ENCODE measurements around the gene IFIT2. TPM values are rescaled to one million over a fixed set of nuclear protein-coding genes. Genes with fewer than 3 reads are reported as not detected.

The IFIT2 gene
- total RNA-seq, 1 experiment from 2014 or later: 0.15 TPM

- no peak for TF ChIP-seq ATF6 (CRISPR knock-in tag; IDR thresholded peaks at IDR 0.05)
Measured at GRCh38 chr10:89274928-89275327, 26.9 kb upstream of the IFIT2 start (continued).

- DNase-seq (ENCODE audit: low spot score) (no peak), ATAC-seq (no peak)
- TF ChIP-seq JUN (CRISPR knock-in tag; IDR thresholded peaks at IDR 0.05) (no peak), ZNF512 (CRISPR knock-in tag; IDR thresholded peaks at IDR 0.05; ENCODE audit: borderline replicate concordance) (no peak), NFE2L1 (CRISPR knock-in tag; IDR thresholded peaks at IDR 0.05) (no peak), STAT6 (CRISPR knock-in tag; conservative IDR thresholded peaks at IDR 0.05; ENCODE audit: low read depth) (no peak), NR2C2 (CRISPR knock-in tag; IDR thresholded peaks at IDR 0.05) (no peak), ZNF425 (CRISPR knock-in tag; conservative IDR thresholded peaks at IDR 0.05) (no peak), ZMAT4 (CRISPR knock-in tag; IDR thresholded peaks at IDR 0.05) (no peak), AFF4 (CRISPR knock-in tag; IDR thresholded peaks at IDR 0.05; ENCODE audit: borderline replicate concordance) (no peak), CREM (CRISPR knock-in tag; IDR thresholded peaks at IDR 0.05) (no peak), ARID4B (CRISPR knock-in tag; IDR thresholded peaks at IDR 0.05; ENCODE audit: borderline replicate concordance) (no peak), ZNF138 (CRISPR knock-in tag; conservative IDR thresholded peaks at IDR 0.05) (no peak), FOXK1 (CRISPR knock-in tag; IDR thresholded peaks at IDR 0.05) (no peak), PRRX2 (CRISPR knock-in tag; IDR thresholded peaks at IDR 0.05) (no peak), OVOL2 (CRISPR knock-in tag; IDR thresholded peaks at IDR 0.05; ENCODE audit: borderline replicate concordance) (no peak), ZNF232 (CRISPR knock-in tag; IDR thresholded peaks at IDR 0.05) (no peak), RELA (CRISPR knock-in tag; IDR thresholded peaks at IDR 0.05; ENCODE audit: borderline replicate concordance) (no peak)
- Mint-ChIP-seq H3K36me3 (no peaks in the 10 kb centered on the region), H3K4me3 (no peak overlapping the region), H3K4me1 (0 out of 2 replicates have a peak, but pooled peaks cover 2% of the 10 kb centered on the region), H3K27me3 (ENCODE audit: low read depth) (no peaks in the 10 kb centered on the region), H3K9me3 (peaks cover 9% of the 10 kb centered on the region; the same call in 1 of the 2 replicates), H3K27ac (no peak overlapping the region)
- POLR2A ChIA-PET: no interaction called here
- CTCF ChIA-PET: interaction anchor here (0.8 kb wide), 1 partner anchor 94 kb away, joined by 4 read pairs; no protein-coding TSS in a partner anchor
Measured at GRCh38 chr10:89275383-89275782, 26.5 kb upstream of the IFIT2 start.
